Measurements from ENCODE around the gene ABCC2. TPM values are rescaled to one million over a fixed set of nuclear protein-coding genes. Genes with fewer than 3 reads are reported as not detected.
"Not testable (repeated sequence)": the region's sequence is repeated elsewhere in the genome, so short reads cannot be mapped to it uniquely, and the experiment has no call there.

Gene ABCC2
- total RNA-seq, 1 experiment from 2014 or later = 129 TPM

- Mint-ChIP-seq H3K4me1 (ENCODE audit: low read depth, unreplicated experiment) (no peaks in the 10 kb centered on the region), H3K27me3 (ENCODE audit: insufficient read depth, unreplicated experiment) (no peaks in the 10 kb centered on the region), H3K4me3 (ENCODE audit: unreplicated experiment) (no peak overlapping the region), H3K36me3 (ENCODE audit: insufficient read depth, unreplicated experiment) (peaks cover 66% of the 10 kb centered on the region), H3K27ac (ENCODE audit: unreplicated experiment) (no peak overlapping the region), H3K9me3 (ENCODE audit: unreplicated experiment) (peaks cover 33% of the 10 kb centered on the region)
- H3K4me3 ChIP-seq (ENCODE audit: low read depth, low read length) = no peak overlapping the region
- H3K36me3 ChIP-seq (ENCODE audit: control insufficient read depth, insufficient read depth, low read length) = peaks cover 1% of the 10 kb centered on the region
- BruUV-seq (replicated peaks) = no TSS peak
- ChIA-PET POLR2A (interaction anchor here (0.6 kb wide), 2 partner anchors 10 to 11 kb away, joined by 3 to 6 read pairs; partner anchors contain the start of genes COX15 and CUTC), CTCF (no interaction called here)
- no peaks in the 10 kb centered on the region for H3K27me3 ChIP-seq (replicated peaks; ENCODE audit: control insufficient read depth, insufficient read depth, low read length)
- H3K9me3 ChIP-seq = peaks cover 6% of the 10 kb centered on the region; the same call in 1 of the 2 replicates
- DNase-seq = no peak
- intact Hi-C loops (cut with micrococcal nuclease; ENCODE audit: unreplicated experiment) = no loop called here
- H3K4me1 ChIP-seq = no peaks in the 10 kb centered on the region
- no peak for TF ChIP-seq CTCF (IDR thresholded peaks at IDR 0.05; ENCODE audit: insufficient read depth in 1 of 2, low read depth in 1 of 2, low read length in 1 of 2, severe bottlenecking in 1 of 2, unreplicated experiment in 1 of 2)
Observed at GRCh38 chr10:99742701-99743100, 39.7 kb upstream of the ABCC2 start.

DNA sequence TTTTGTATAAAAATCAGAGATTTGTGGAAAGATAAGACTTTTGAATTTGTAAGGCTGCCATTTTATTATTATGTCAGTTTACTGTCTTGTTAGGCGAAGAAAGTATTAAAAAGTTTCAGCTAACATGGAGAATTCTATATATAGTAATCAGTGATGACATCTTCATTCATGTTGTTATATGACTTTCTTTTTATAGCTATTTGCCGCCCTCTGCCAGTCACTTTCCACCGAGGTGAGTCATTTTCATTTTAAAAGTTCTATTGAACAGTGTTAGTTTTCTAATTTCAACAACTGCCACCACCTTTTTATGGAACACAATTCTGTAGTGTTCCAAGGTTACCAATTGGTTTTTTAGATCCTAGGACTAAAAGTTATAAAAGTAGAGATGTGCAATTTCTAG, 38.6 kb upstream of the ABCC2 start:
- Mint-ChIP-seq H3K27me3 (ENCODE audit: insufficient read depth, unreplicated experiment) (no peaks in the 10 kb centered on the region), H3K4me1 (ENCODE audit: low read depth, unreplicated experiment) (no peaks in the 10 kb centered on the region), H3K9me3 (ENCODE audit: unreplicated experiment) (peaks cover 30% of the 10 kb centered on the region), H3K36me3 (ENCODE audit: insufficient read depth, unreplicated experiment) (peaks cover 61% of the 10 kb centered on the region), H3K4me3 (ENCODE audit: unreplicated experiment) (no peak overlapping the region), H3K27ac (ENCODE audit: unreplicated experiment) (no peak overlapping the region)
- CTCF ChIA-PET = no interaction called here
- DNase-seq = no peak
- TF ChIP-seq CTCF (IDR thresholded peaks at IDR 0.05; ENCODE audit: insufficient read depth in 1 of 2, low read depth in 1 of 2, low read length in 1 of 2, severe bottlenecking in 1 of 2, unreplicated experiment in 1 of 2) = no peak
- Histone ChIP-seq H3K4me1 (no peaks in the 10 kb centered on the region), H3K27me3 (replicated peaks; ENCODE audit: control insufficient read depth, insufficient read depth, low read length) (no peaks in the 10 kb centered on the region), H3K36me3 (ENCODE audit: control insufficient read depth, insufficient read depth, low read length) (peaks cover 1% of the 10 kb centered on the region), H3K9me3 (peaks cover 6% of the 10 kb centered on the region; the same call in 1 of the 2 replicates), H3K4me3 (ENCODE audit: low read depth, low read length) (no peak overlapping the region)
- POLR2A ChIA-PET = interaction anchor here (0.8 kb wide), 1 partner anchor 11 kb away, joined by 7 read pairs; the partner anchor contains the start of gene CUTC
- intact Hi-C loops (cut with micrococcal nuclease; ENCODE audit: unreplicated experiment) = no loop called here
- no TSS peak for BruUV-seq (replicated peaks)

GRCh38 chr10:99746166-99746565, 36.3 kb upstream of the ABCC2 start:
- BruUV-seq (replicated peaks) = not testable (repeated sequence)

More at GRCh38 chr10:99746166-99746565, 36.3 kb upstream of the ABCC2 start:
- H3K9me3 Mint-ChIP-seq (ENCODE audit: unreplicated experiment); H3K4me1 ChIP-seq; DNase-seq; H3K4me3 Mint-ChIP-seq (ENCODE audit: unreplicated experiment); POLR2A ChIA-PET; H3K36me3 ChIP-seq (ENCODE audit: control insufficient read depth, insufficient read depth, low read length); CTCF ChIA-PET; H3K27ac Mint-ChIP-seq (ENCODE audit: unreplicated experiment); H3K27me3 Mint-ChIP-seq (ENCODE audit: insufficient read depth, unreplicated experiment); H3K4me1 Mint-ChIP-seq (ENCODE audit: low read depth, unreplicated experiment); H3K9me3 ChIP-seq; H3K27me3 ChIP-seq (replicated peaks; ENCODE audit: control insufficient read depth, insufficient read depth, low read length); H3K4me3 ChIP-seq (ENCODE audit: low read depth, low read length); intact Hi-C loops (cut with micrococcal nuclease; ENCODE audit: unreplicated experiment): not testable (repeated sequence)
- peaks cover 54% of the 10 kb centered on the region for H3K36me3 Mint-ChIP-seq (ENCODE audit: insufficient read depth, unreplicated experiment)
